GM23338 (cell line): ENCODE data around the gene SKIC8. TPM values are rescaled to one million over a fixed set of nuclear protein-coding genes. Genes with fewer than 3 reads are reported as not detected.

Experiments used
- ATAC-seq: fragments of 200-7000 bp; cut with Tn5 transposase; 3 replicates; pipeline ENCODE4 v1.9.1; 2020
- DNase-seq: peaks from one replicate; pipeline ENCODE4 v3.0.0-alpha.2; 2015; ENCODE audit warnings: low spot score
- H2AFZ ChIP-seq: fragments of 200-600 bp; sonication (generic); 2 replicates; pipeline ENCODE4 v1.8.0; 2016; ENCODE audit warnings: antibody characterized with exemption, mild to moderate bottlenecking, moderate library complexity
- H3F3A ChIP-seq: fragments of 200-600 bp; sonication (generic); replicated peaks from 2 replicates; pipeline ENCODE4 v1.8.0; 2017; ENCODE audit warnings: antibody characterized with exemption, mixed run types, low read depth
- H3K27ac ChIP-seq: fragments of 200-600 bp; sonication (generic); 2 replicates; pipeline ENCODE4 v1.6.1; 2016; ENCODE audit warnings: low read depth
- H3K27me3 ChIP-seq: fragments of 200-600 bp; sonication (generic); 2 replicates; pipeline ENCODE4 v1.8.0; 2016; ENCODE audit warnings: mild to moderate bottlenecking, mixed run types, moderate library complexity; ENCODE audit not compliant: insufficient read depth
- H3K36me3 ChIP-seq: fragments of 200-600 bp; sonication (generic); 2 replicates; pipeline ENCODE4 v1.8.0; 2016; ENCODE audit warnings: mild to moderate bottlenecking; ENCODE audit not compliant: insufficient read depth
- H3K4me1 ChIP-seq: fragments of 200-600 bp; sonication (generic); 2 replicates; pipeline ENCODE4 v1.8.0; 2016; ENCODE audit warnings: mild to moderate bottlenecking, moderate library complexity; ENCODE audit not compliant: insufficient read depth
- H3K4me2 ChIP-seq: fragments of 200-600 bp; sonication (generic); 2 replicates; pipeline ENCODE4 v1.7.1; 2017; ENCODE audit warnings: mixed run types
- H3K4me3 ChIP-seq: fragments of 200-600 bp; sonication (generic); 2 replicates; pipeline ENCODE4 v1.6.1; 2016; ENCODE audit warnings: mixed run types
- H3K79me2 ChIP-seq: fragments of 200-600 bp; sonication (generic); replicated peaks from 2 replicates; pipeline ENCODE4 v1.8.0; 2017; ENCODE audit warnings: mild to moderate bottlenecking; ENCODE audit not compliant: insufficient read depth
- H3K9me2 ChIP-seq: fragments of 200-600 bp; sonication (generic); 2 replicates; pipeline ENCODE4 v1.8.0; 2017; ENCODE audit not compliant: insufficient read depth
- H4K20me1 ChIP-seq: fragments of 200-600 bp; sonication (generic); replicated peaks from 2 replicates; pipeline ENCODE4 v1.8.0; 2017; ENCODE audit warnings: mild to moderate bottlenecking; ENCODE audit not compliant: insufficient read depth
- H3K27ac Mint-ChIP-seq: 2 replicates; pipeline ENCODE4 v1.8.0; 2020; ENCODE audit warnings: inconsistent platforms, mild to moderate bottlenecking, moderate library complexity, mixed read lengths
- H3K27me3 Mint-ChIP-seq: 3 replicates; pipeline ENCODE4 v1.8.0; 2022; ENCODE audit warnings: low read depth, mild to moderate bottlenecking, moderate library complexity, mixed read lengths, inconsistent platforms; ENCODE audit not compliant: insufficient read depth, poor library complexity
- H3K36me3 Mint-ChIP-seq: 3 replicates; pipeline ENCODE4 v1.8.0; 2021; ENCODE audit warnings: low read depth, mild to moderate bottlenecking, inconsistent platforms, moderate library complexity, mixed read lengths
- H3K4me1 Mint-ChIP-seq: 3 replicates; pipeline ENCODE4 v1.8.0; 2020; ENCODE audit warnings: mild to moderate bottlenecking, inconsistent platforms, mixed read lengths
- H3K4me3 Mint-ChIP-seq: 3 replicates; pipeline ENCODE4 v1.8.0; 2021; ENCODE audit warnings: moderate library complexity, mild to moderate bottlenecking, inconsistent platforms, mixed read lengths
- H3K9me3 Mint-ChIP-seq: 3 replicates; pipeline ENCODE4 v1.8.0; 2020; ENCODE audit warnings: moderate library complexity, mild to moderate bottlenecking, inconsistent platforms, mixed read lengths
- CTCF ChIP-seq, 2 experiments: fragments of 200-600 bp in 1 of 2; sonication (generic) in 1 of 2; conservative IDR thresholded peaks; 2 replicates each; pipeline versions ENCODE4 v1.5.1 to v1.6.1; 2016 to 2017; ENCODE audit warnings: antibody characterized with exemption in 2 of 2, low read depth in 2 of 2, mild to moderate bottlenecking in 2 of 2, moderate library complexity in 1 of 2
- ETS1 ChIP-seq: IDR thresholded peaks from 2 replicates; pipeline ENCODE4 v1.6.1; 2016; ENCODE audit warnings: antibody characterized with exemption
- EZH2 ChIP-seq: fragments of 200-600 bp; sonication (generic); IDR thresholded peaks from one replicate; pipeline ENCODE4 v1.8.0; 2017; ENCODE audit warnings: antibody characterized with exemption, mild to moderate bottlenecking, low read depth; ENCODE audit not compliant: unreplicated experiment
- EZH2phosphoT487 ChIP-seq: fragments of 200-600 bp; sonication (generic); IDR thresholded peaks from one replicate; pipeline ENCODE4 v1.8.1; 2018; ENCODE audit warnings: antibody characterized with exemption; ENCODE audit not compliant: unreplicated experiment
- REST ChIP-seq: IDR thresholded peaks from one replicate; pipeline ENCODE4 v1.6.1; 2018; ENCODE audit warnings: antibody characterized with exemption; ENCODE audit not compliant: unreplicated experiment
- ZNF114 ChIP-seq: fragments of 250-450 bp; sonication (Bioruptor Pico); IDR thresholded peaks from 2 replicates; pipeline ENCODE4 v1.5.0; 2020; ENCODE audit warnings: mild to moderate bottlenecking, moderate library complexity
- ZNF331 ChIP-seq: fragments of 250-450 bp; sonication (Bioruptor Pico); IDR thresholded peaks from 2 replicates; pipeline ENCODE4 v1.5.0; 2020; ENCODE audit warnings: low read depth, mild to moderate bottlenecking, moderate library complexity
- ZNF462 ChIP-seq: fragments of 250-450 bp; sonication (Bioruptor Pico); IDR thresholded peaks from 2 replicates; pipeline ENCODE4 v1.5.0; 2020; ENCODE audit warnings: mild to moderate bottlenecking, moderate library complexity
- polyA plus RNA-seq: library from polyadenylated mRNA; unstranded; fragments of >200 nt; fragmentation: Nextera tagmentation; extraction: Ambion mirVana; gene quantifications from 2 replicates; pipeline ENCODE4 v1.2.1, GENCODE V29; 2016
- total RNA-seq: library from RNA; depleted of rRNA; stranded (reverse); fragments of >200 nt; shearing (Covaris generic); gene quantifications from 2 replicates; pipeline ENCODE4 v1.2.3, GENCODE V29; 2014

Gene SKIC8
- total and polyA plus RNA-seq, 2 experiments from 2014 or later, result 59.4 to 73.8 TPM

- Histone ChIP-seq H3K4me1 (no peaks in the 10 kb centered on the region), H3K9me2 (no peaks in the 10 kb centered on the region), H3K36me3 (no peaks in the 10 kb centered on the region), H3K4me3 (no peak overlapping the region), H4K20me1 (no peaks in the 10 kb centered on the region), H3K27me3 (no peaks in the 10 kb centered on the region), H3K4me2 (no peak overlapping the region), H2AFZ (peak overlapping the region; percentile 70; the same call in 1 of the 2 replicates), H3K79me2 (no peaks in the 10 kb centered on the region), H3K27ac (no peak overlapping the region), H3F3A (no peaks in the 10 kb centered on the region)
- Mint-ChIP-seq H3K4me3 (no peak overlapping the region), H3K27ac (no peak overlapping the region), H3K4me1 (peaks cover 14% of the 10 kb centered on the region), H3K36me3 (no peaks in the 10 kb centered on the region), H3K9me3 (0 out of 3 replicates have a peak, but pooled peaks cover 3% of the 10 kb centered on the region), H3K27me3 (peaks cover 12% of the 10 kb centered on the region)
- ATAC-seq, result peak; percentile 95
- DNase-seq, result peak; percentile 94
- no peak for TF ChIP-seq ZNF114 (CRISPR knock-in tag)
- TF ChIP-seq REST, result no peak
- TF ChIP-seq ZNF331 (CRISPR knock-in tag), result no peak
- TF ChIP-seq EZH2, result no peak
- TF ChIP-seq ETS1, result no peak
- no peak for TF ChIP-seq ZNF462 (CRISPR knock-in tag)
- TF ChIP-seq EZH2phosphoT487, result no peak
- peak; percentile 86 to 98 for TF ChIP-seq CTCF (conservative IDR thresholded peaks at IDR 0.05; ENCODE audit: low read depth in 2 of 2)
These were observed 9.1 kb upstream of the SKIC8 start for GRCh38 chr15:78308422-78309032.
